Measurements from ENCODE around the gene SPECC1.

GRCh38 chr17:20270369-20270768, 261.2 kb downstream of the SPECC1 start:
- TF ChIP-seq CTCF (IDR thresholded peaks at IDR 0.05) (no peak), POLR2A (IDR thresholded peaks at IDR 0.05) (no peak)

All from right lobe of liver (tissue), 4 donors.